Activated naive CD4-positive, alpha-beta T cell treated with anti-CD3 and anti-CD28 coated beads, Interleukin-2, amount 10 ng/mL, durations not matched to agents 5 hours and 36 hours (primary cell): ENCODE measurements around the gene ACSL6. TPM values are rescaled to one million over a fixed set of nuclear protein-coding genes. Genes with fewer than 3 reads are reported as not detected.

Source experiments
- total RNA-seq, 2 experiments: library from RNA; stranded (reverse); gene quantifications; one replicate each; pipeline ENCODE4 v1.2.3, GENCODE V29; 2021

ACSL6 gene
- 10 to 100 TPM; 30.8 TPM for total RNA-seq

GRCh38 chr5:132011622-132012343, at the start of gene ACSL6:
Gene ACSL6 (minus strand): TSS chr5:132011658. CDS start chr5:132011553, 105 bp downstream.

GRCh38 chr5:132060501-132061161, 49.2 kb upstream of the ACSL6 start, which contains the start of gene IL3:
Gene IL3 (plus strand): TSS chr5:132060655. CDS start chr5:132060707, 52 bp downstream.

GRCh38 chr5:131945551-131946168, 65.8 kb downstream of the ACSL6 start, which contains the start of gene MEIKIN:
Gene MEIKIN (minus strand): TSS chr5:131945663. CDS start chr5:131945505, 158 bp downstream.

Other genes with a start within 250 kb of the ACSL6 start
- gene FNIP1, start 214.6 kb downstream of the ACSL6 start, total RNA-seq, result 10 to 100 TPM; 28.3 to 28.6 TPM
- gene MEIKIN, start 66.0 kb downstream of the ACSL6 start, total RNA-seq, result 1 to 10 TPM; 1.2 to 1.5 TPM
- not detected for gene IL3, start 49.0 kb upstream of the ACSL6 start, total RNA-seq
- 1 to 10 TPM; 2.9 to 4.3 TPM for gene CSF2, start 62.1 kb upstream of the ACSL6 start, total RNA-seq
- 1 to 10 TPM; 3.4 to 4.0 TPM for gene P4HA2, start 216.2 kb upstream of the ACSL6 start, total RNA-seq
- not detected for gene PDLIM4, start 246.0 kb upstream of the ACSL6 start, total RNA-seq